Mononuclear cell (primary cell): ENCODE results near the gene WDR64. TPM values are rescaled to one million over a fixed set of nuclear protein-coding genes. Genes with fewer than 3 reads are reported as not detected.
"Not testable (repeated sequence)": the region's sequence is repeated elsewhere in the genome, so short reads cannot be mapped to it uniquely, and the experiment has no call there.

Experiments used
- H3K27me3 ChIP-seq: 2 replicates; pipeline ENCODE4 v1.6.0; 2011; ENCODE audit warnings: low read length, control low read depth; ENCODE audit not compliant: insufficient read depth
- H3K4me1 ChIP-seq: 2 replicates; pipeline ENCODE4 v1.5.1; 2011; ENCODE audit warnings: mild to moderate bottlenecking, low read length, control low read depth; ENCODE audit not compliant: insufficient read depth
- H3K4me3 ChIP-seq: 2 replicates; pipeline ENCODE4 v1.5.1; 2011; ENCODE audit warnings: mild to moderate bottlenecking, low read length, moderate library complexity
- H3K9me3 ChIP-seq: 2 replicates; pipeline ENCODE4 v1.5.1; 2011; ENCODE audit warnings: low read depth, mild to moderate bottlenecking, control low read depth, low read length
- total RNA-seq: library from RNA; depleted of rRNA; stranded (reverse); fragments of >200 nt; gene quantifications from one replicate; pipeline ENCODE4 v1.2.3, GENCODE V29; 2012

Gene WDR64
- total RNA-seq, 1 donor, result 0.10 TPM

GRCh38 chr1:241823925-241824324, 171.8 kb downstream of the WDR64 start:
- peaks cover 8% of the 10 kb centered on the region for H3K4me1 ChIP-seq
- H3K4me3 ChIP-seq, result no peak overlapping the region
- H3K27me3 ChIP-seq, result no peaks in the 10 kb centered on the region
- no peaks in the 10 kb centered on the region for H3K9me3 ChIP-seq

- peaks cover 8% of the 10 kb centered on the region for H3K4me1 ChIP-seq
- no peak overlapping the region for H3K4me3 ChIP-seq
- H3K9me3 ChIP-seq, result no peaks in the 10 kb centered on the region
- no peaks in the 10 kb centered on the region for H3K27me3 ChIP-seq
These were observed 173.5 kb downstream of the WDR64 start for GRCh38 chr1:241825581-241825980.

- H3K4me1 ChIP-seq, H3K9me3 ChIP-seq, H3K27me3 ChIP-seq, H3K4me3 ChIP-seq: not testable (repeated sequence)
These were observed 174.5 kb downstream of the WDR64 start for GRCh38 chr1:241826613-241827012.

- Histone ChIP-seq H3K4me3 (no peak overlapping the region), H3K9me3 (no peaks in the 10 kb centered on the region), H3K4me1 (no peaks in the 10 kb centered on the region), H3K27me3 (no peaks in the 10 kb centered on the region)
These were observed 175.2 kb downstream of the WDR64 start for GRCh38 chr1:241827264-241827663.

GRCh38 chr1:241828463-241829021, 176.5 kb downstream of the WDR64 start:
- Histone ChIP-seq H3K4me3 (no peak overlapping the region), H3K9me3 (no peaks in the 10 kb centered on the region), H3K27me3 (no peaks in the 10 kb centered on the region), H3K4me1 (no peaks in the 10 kb centered on the region)

GRCh38 chr1:241829468-241829867, 177.4 kb downstream of the WDR64 start:
- H3K27me3 ChIP-seq, result no peaks in the 10 kb centered on the region
- no peaks in the 10 kb centered on the region for H3K4me1 ChIP-seq
- H3K4me3 ChIP-seq, result no peak overlapping the region
- H3K9me3 ChIP-seq, result no peaks in the 10 kb centered on the region

- H3K4me3 ChIP-seq, result no peak overlapping the region
- no peaks in the 10 kb centered on the region for H3K9me3 ChIP-seq
- H3K27me3 ChIP-seq, result no peaks in the 10 kb centered on the region
- peaks cover 3% of the 10 kb centered on the region for H3K4me1 ChIP-seq
These were observed 182.8 kb downstream of the WDR64 start for GRCh38 chr1:241834733-241835377.

GRCh38 chr1:241836941-241837340, 184.9 kb downstream of the WDR64 start:
- peaks cover 3% of the 10 kb centered on the region for H3K4me1 ChIP-seq
- H3K4me3 ChIP-seq, result no peak overlapping the region
- no peaks in the 10 kb centered on the region for H3K9me3 ChIP-seq
- H3K27me3 ChIP-seq, result no peaks in the 10 kb centered on the region

- Histone ChIP-seq H3K4me1 (peaks cover 3% of the 10 kb centered on the region), H3K27me3 (no peaks in the 10 kb centered on the region), H3K4me3 (no peak overlapping the region), H3K9me3 (no peaks in the 10 kb centered on the region)
These were observed 185.3 kb downstream of the WDR64 start for GRCh38 chr1:241837416-241837815.

GRCh38 chr1:241837901-241838300, 185.8 kb downstream of the WDR64 start:
- Histone ChIP-seq H3K4me3 (no peak overlapping the region), H3K27me3 (no peaks in the 10 kb centered on the region), H3K9me3 (no peaks in the 10 kb centered on the region), H3K4me1 (peaks cover 3% of the 10 kb centered on the region)

GRCh38 chr1:241838897-241839296, 186.8 kb downstream of the WDR64 start:
- Histone ChIP-seq H3K4me3 (no peak overlapping the region), H3K9me3 (no peaks in the 10 kb centered on the region), H3K27me3 (no peaks in the 10 kb centered on the region), H3K4me1 (peaks cover 3% of the 10 kb centered on the region)

GRCh38 chr1:241839369-241839979, 187.4 kb downstream of the WDR64 start:
- Histone ChIP-seq H3K4me1 (peaks cover 3% of the 10 kb centered on the region), H3K4me3 (no peak overlapping the region), H3K9me3 (no peaks in the 10 kb centered on the region), H3K27me3 (no peaks in the 10 kb centered on the region)

GRCh38 chr1:241840164-241840563, 188.1 kb downstream of the WDR64 start:
- Histone ChIP-seq H3K4me1 (peaks cover 3% of the 10 kb centered on the region), H3K4me3 (no peak overlapping the region), H3K27me3 (no peaks in the 10 kb centered on the region), H3K9me3 (no peaks in the 10 kb centered on the region)

- Histone ChIP-seq H3K27me3 (no peaks in the 10 kb centered on the region), H3K9me3 (no peaks in the 10 kb centered on the region)
These were observed 189.6 kb downstream of the WDR64 start for GRCh38 chr1:241841691-241842090.

GRCh38 chr1:241842565-241842964, 190.5 kb downstream of the WDR64 start:
- no peaks in the 10 kb centered on the region for H3K9me3 ChIP-seq
- no peaks in the 10 kb centered on the region for H3K27me3 ChIP-seq
- H3K4me1 ChIP-seq, result peaks cover 7% of the 10 kb centered on the region
- H3K4me3 ChIP-seq, result no peak overlapping the region

More at GRCh38 chr1:241841691-241842090, 189.6 kb downstream of the WDR64 start:
- Histone ChIP-seq H3K4me1 (peaks cover 3% of the 10 kb centered on the region), H3K4me3 (no peak overlapping the region)

- no peaks in the 10 kb centered on the region for H3K9me3 ChIP-seq
- peaks cover 14% of the 10 kb centered on the region for H3K4me1 ChIP-seq
- no peak overlapping the region for H3K4me3 ChIP-seq
- no peaks in the 10 kb centered on the region for H3K27me3 ChIP-seq
These were observed 192.5 kb downstream of the WDR64 start for GRCh38 chr1:241844593-241844992.
